K562 (cell line): ENCODE data around the gene NRXN3. TPM values are rescaled to one million over a fixed set of nuclear protein-coding genes. Genes with fewer than 3 reads are reported as not detected.

ENCODE experiments used
- ATAC-seq: fragments of 200-7000 bp; cut with Tn5 transposase; 3 replicates; pipeline ENCODE4 v1.9.1; 2020; ENCODE audit warnings: moderate library complexity
- BruUV-seq: library from RNA; stranded (reverse); fragments of 400-500 nt; replicated peaks from 2 replicates; lab custom pipeline; 2021; lab: Mats Ljungman, UMichigan
- CTCF ChIA-PET: fragments of 300-600 bp; formaldehyde crosslinking; extraction: SDS; loops from one replicate; lab custom pipeline; 2021; ENCODE audit warnings: low intra/inter-chr PET ratio; lab: Yijun Ruan, JAX
- POLR2A ChIA-PET: fragments of 300-600, 350-650 bp; sonication (Branson Sonifier 250); formaldehyde crosslinking; extraction: SDS; loops from one replicate; lab custom pipeline; 2021; ENCODE audit warnings: antibody characterized with exemption, inconsistent platforms; lab: Yijun Ruan, JAX
- DNase-seq, 4 experiments: peaks; one replicate each; pipeline versions ENCODE4 v3.0.0 to v3.0.0-alpha.2; 2011 to 2018; ENCODE audit warnings: low spot score in 3 of 4, mixed read lengths in 3 of 4; ENCODE audit errors: extremely low read depth in 1 of 4
- FAIRE-seq: peaks from 2 replicates; lab custom pipeline; 2011; peaks lifted over from hg19 to GRCh38; lab: Jason Lieb, UNC
- H2AFZ ChIP-seq: 2 replicates; pipeline ENCODE4 v1.6.0; 2011; ENCODE audit warnings: low read depth, low read length, control low read depth, inconsistent platforms
- H3K27ac ChIP-seq: fragments of 200-600 bp; 3 replicates; pipeline ENCODE4 v1.8.0; 2011; ENCODE audit warnings: low read depth, mild to moderate bottlenecking, control low read depth, inconsistent platforms, low read length, moderate library complexity, mixed read lengths; ENCODE audit errors: extremely low read depth
- H3K27me3 ChIP-seq, 2 experiments: fragments of 300-600 bp in 1 of 2; 2 replicates in 1 of 2; 3 replicates in 1 of 2; pipeline versions ENCODE4 v1.6.0 to v1.8.0; 2011; ENCODE audit warnings: inconsistent platforms in 2 of 2, low read length in 2 of 2, mild to moderate bottlenecking in 1 of 2, mixed read lengths in 1 of 2, moderate library complexity in 1 of 2; ENCODE audit not compliant: control insufficient read depth in 2 of 2, insufficient read depth in 2 of 2
- H3K36me3 ChIP-seq: fragments of 300-600 bp; 3 replicates; pipeline ENCODE4 v1.8.0; 2011; ENCODE audit warnings: mild to moderate bottlenecking, low read length, inconsistent platforms; ENCODE audit not compliant: control insufficient read depth, insufficient read depth
- H3K4me1 ChIP-seq, 2 experiments: fragments of 200-600 bp in 1 of 2; replicated peaks in 1 of 2; 2 replicates in 1 of 2; 3 replicates in 1 of 2; pipeline versions ENCODE4 v1.5.1 to v1.8.0; 2011; ENCODE audit warnings: inconsistent platforms in 2 of 2, low read length in 2 of 2, mild to moderate bottlenecking in 1 of 2, mixed read lengths in 1 of 2, moderate library complexity in 1 of 2; ENCODE audit not compliant: control insufficient read depth in 2 of 2, insufficient read depth in 2 of 2
- H3K4me2 ChIP-seq: 2 replicates; pipeline ENCODE4 v1.6.1; 2011; ENCODE audit warnings: low read length, control low read depth, inconsistent platforms, mixed read lengths; ENCODE audit not compliant: insufficient read depth
- H3K4me3 ChIP-seq: fragments of 200-600 bp; sonication (generic), shearing (Covaris generic); 2 replicates; pipeline ENCODE4 v1.5.1; 2016; ENCODE audit warnings: control low read depth, inconsistent platforms
- H3K79me2 ChIP-seq: fragments of 200-600 bp; 3 replicates; pipeline ENCODE4 v1.8.0; 2011; ENCODE audit warnings: low read length, inconsistent platforms; ENCODE audit not compliant: control insufficient read depth, insufficient read depth
- H3K9ac ChIP-seq, 2 experiments: 2 replicates each; pipeline versions ENCODE4 v1.6.0 to v1.6.1; 2011; ENCODE audit warnings: low read depth in 2 of 2, low read length in 2 of 2, control low read depth in 1 of 2, inconsistent platforms in 1 of 2, mild to moderate bottlenecking in 1 of 2, mixed read lengths in 1 of 2; ENCODE audit not compliant: insufficient read depth in 1 of 2
- H3K9me1 ChIP-seq: one replicate; pipeline ENCODE4 v1.6.0; 2011; ENCODE audit warnings: inconsistent platforms, mild to moderate bottlenecking, low read length, moderate library complexity; ENCODE audit not compliant: control insufficient read depth, insufficient read depth
- H3K9me3 ChIP-seq: replicated peaks from 2 replicates; pipeline ENCODE4 v1.5.1; 2011; ENCODE audit warnings: low read depth, low read length, inconsistent platforms; ENCODE audit not compliant: control insufficient read depth, insufficient read depth
- H4K20me1 ChIP-seq: replicated peaks from 2 replicates; pipeline ENCODE4 v1.6.1; 2011; ENCODE audit warnings: low read length, inconsistent platforms, mixed read lengths; ENCODE audit not compliant: control insufficient read depth, insufficient read depth
- BCOR ChIP-seq: fragments of 450-650 bp; IDR thresholded peaks from 2 replicates; pipeline ENCODE4 v1.6.1; 2016
- CBX5 ChIP-seq: IDR thresholded peaks from 2 replicates; pipeline ENCODE4 v1.6.1; 2014; ENCODE audit warnings: low read depth, borderline replicate concordance
- E2F4 ChIP-seq: sonication (generic); formaldehyde crosslinking; IDR thresholded peaks from 2 replicates; pipeline ENCODE4 v1.8.0; 2022; ENCODE audit warnings: mild to moderate bottlenecking, low read depth, missing genetic modification reagents
- ESRRA ChIP-seq: fragments of 450-650 bp; IDR thresholded peaks from 2 replicates; pipeline ENCODE4 v1.6.1; 2014; ENCODE audit warnings: low read depth, mild to moderate bottlenecking, moderate library complexity, borderline replicate concordance
- HES1 ChIP-seq: fragments of 450-650 bp; IDR thresholded peaks from 2 replicates; pipeline ENCODE4 v1.6.1; 2016; ENCODE audit warnings: low read depth, mild to moderate bottlenecking, moderate library complexity
- HMBOX1 ChIP-seq: sonication (generic); IDR thresholded peaks from 2 replicates; pipeline ENCODE4 v1.6.1; 2016
- HNRNPLL ChIP-seq: fragments of 200-400 bp; formaldehyde crosslinking; IDR thresholded peaks from 2 replicates; pipeline ENCODE4 v1.6.1; 2017; ENCODE audit warnings: low read length, low read depth, mild to moderate bottlenecking; ENCODE audit not compliant: poor library complexity, severe bottlenecking
- KDM4B ChIP-seq, 2 experiments: fragments of 450-650 bp in 1 of 2; sonication (generic) in 1 of 2; IDR thresholded peaks; 2 replicates each; pipeline ENCODE4 v1.6.1; 2016 to 2017; ENCODE audit warnings: borderline replicate concordance in 2 of 2, antibody characterized with exemption in 1 of 2, low read depth in 1 of 2, mild to moderate bottlenecking in 1 of 2
- MECOM ChIP-seq: fragments of 250-450 bp; sonication (Bioruptor Pico); IDR thresholded peaks from 2 replicates; pipeline ENCODE4 v1.8.0; 2022; ENCODE audit warnings: inconsistent platforms
- NBN ChIP-seq: fragments of 450-650 bp; IDR thresholded peaks from 2 replicates; pipeline ENCODE4 v1.6.1; 2016; ENCODE audit warnings: low read depth, mild to moderate bottlenecking
- ZBTB33 ChIP-seq: sonication (generic); formaldehyde crosslinking; IDR thresholded peaks from 2 replicates; pipeline ENCODE4 v1.8.1; 2023; ENCODE audit warnings: mild to moderate bottlenecking, missing genetic modification reagents
- ZC3H8 ChIP-seq: fragments of 450-650 bp; IDR thresholded peaks from 2 replicates; pipeline ENCODE4 v1.6.1; 2017
- ZNF232 ChIP-seq: sonication (generic); formaldehyde crosslinking; IDR thresholded peaks from 2 replicates; pipeline ENCODE4 v1.8.0; 2022; ENCODE audit warnings: mild to moderate bottlenecking, missing genetic modification reagents
- ZNF512 ChIP-seq: IDR thresholded peaks from 2 replicates; pipeline ENCODE4 v1.6.1; 2016; ENCODE audit warnings: missing genetic modification characterization, missing compliant biosample characterization
- WGBS: fragments of 100-300 bp; shearing (Covaris generic); methylation state at CpG from one replicate; pipeline ENCODE4 v1.1.6; 2016; ENCODE audit warnings: low coverage, mixed read lengths; ENCODE audit not compliant: insufficient coverage; ENCODE audit errors: missing lambda C conversion rate; 5-methylcytosine and 5-hydroxymethylcytosine counted together
- in situ Hi-C: fragments of 300-500 bp; cut with MboI; formaldehyde crosslinking; loops from 4 replicates; pipeline ENCODE4 v1.15.0; 2018; ENCODE audit warnings: inconsistent platforms, mixed read lengths
- intact Hi-C: fragments of 100-400 bp; cut with micrococcal nuclease; formaldehyde crosslinking; loops from 2 replicates; pipeline ENCODE4 v1.14.2; 2022
- polyA plus RNA-seq, 8 experiments: library from polyadenylated mRNA; depleted of rRNA in 4 of 8; stranded (reverse) in 5 of 8; unstranded in 3 of 8; fragments of >200 nt; fragmentation: Nextera tagmentation in 2 of 8; fragmentation: Illumina TruSeq in 1 of 8; extraction: Ambion mirVana in 2 of 8; extraction: Trizol in 1 of 8; gene quantifications; 2 replicates each; pipeline versions ENCODE4 v1.2.1 to v1.2.3, GENCODE V29; 2011 to 2014; ENCODE audit warnings: inconsistent platforms in 1 of 8, missing spikeins in 1 of 8
- total RNA-seq, 7 experiments: library from RNA; depleted of rRNA in 6 of 7; stranded (reverse); fragments of >200 nt in 6 of 7; fragmentation: Illumina TruSeq in 2 of 7; extraction: Trizol in 2 of 7; gene quantifications; 2 replicates each; pipeline versions ENCODE4 v1.2.1 to v1.2.3, GENCODE V29; 2011 to 2021; ENCODE audit warnings: low replicate concordance in 1 of 7

The NRXN3 gene
- total and polyA plus RNA-seq, 9 of the 15 experiments (the other 6 are each of a cell fraction or from before 2014, with no cell fraction given): 0.09 TPM; not detected in 8

- no peak for TF ChIP-seq NBN
- TF ChIP-seq HES1: no peak
- no peak for TF ChIP-seq CBX5
- no peak for TF ChIP-seq MECOM (CRISPR knock-in tag)
- TF ChIP-seq ZNF232 (CRISPR knock-in tag): no peak
- TF ChIP-seq HNRNPLL: no peak
- TF ChIP-seq HMBOX1: no peak
Observed at GRCh38 chr14:79180656-79181055, 1010.5 kb downstream of the NRXN3 start (continued).

- no peak overlapping the region for H3K4me2 ChIP-seq
- CTCF ChIA-PET: no interaction called here
- H3K9ac ChIP-seq: no peak overlapping the region
- FAIRE-seq (no peak), DNase-seq (no peak), ATAC-seq (no peak)
- no peaks in the 10 kb centered on the region for H3K36me3 ChIP-seq
- H3K79me2 ChIP-seq: no peaks in the 10 kb centered on the region
- in situ Hi-C loops: no loop called here
- no peak overlapping the region for H3K27ac ChIP-seq
- H3K9me1 ChIP-seq: no peaks in the 10 kb centered on the region
- H4K20me1 ChIP-seq: no peaks in the 10 kb centered on the region
- no peak for TF ChIP-seq ZC3H8
- TF ChIP-seq ZNF512 (tag): no peak
- no peak for TF ChIP-seq ZBTB33 (CRISPR knock-in tag)
- TF ChIP-seq KDM4B (IDR thresholded peaks at IDR 0.05; ENCODE audit: borderline replicate concordance in 2 of 2, low read depth in 1 of 2): no peak
- no peak for TF ChIP-seq ESRRA
- no peak for TF ChIP-seq E2F4 (CRISPR knock-in tag)
- TF ChIP-seq BCOR: no peak
- TF ChIP-seq, all 486 proteins: peak for 0
- 0% methylated on average over 3 of the region's 3 CpGs for WGBS
- no peaks in the 10 kb centered on the region for H3K27me3 ChIP-seq
- intact Hi-C loops: no loop called here
- H3K4me1 ChIP-seq: no peaks in the 10 kb centered on the region
- no peaks in the 10 kb centered on the region for H3K9me3 ChIP-seq
- BruUV-seq: no TSS peak
- POLR2A ChIA-PET: no interaction called here
- no peak overlapping the region for H2AFZ ChIP-seq
- H3K4me3 ChIP-seq: no peak overlapping the region
Observed at GRCh38 chr14:79186523-79186922, 1016.4 kb downstream of the NRXN3 start.
